ENCODE data around the gene SPINK4. TPM values are rescaled to one million over a fixed set of nuclear protein-coding genes. Genes with fewer than 3 reads are reported as not detected.
A peak's percentile ranks its signal among the peaks of the same experiment; 100 is the strongest.

Gene SPINK4
- total and polyA plus RNA-seq, 10 donors, result 0.67 TPM; not detected in 9

DNA sequence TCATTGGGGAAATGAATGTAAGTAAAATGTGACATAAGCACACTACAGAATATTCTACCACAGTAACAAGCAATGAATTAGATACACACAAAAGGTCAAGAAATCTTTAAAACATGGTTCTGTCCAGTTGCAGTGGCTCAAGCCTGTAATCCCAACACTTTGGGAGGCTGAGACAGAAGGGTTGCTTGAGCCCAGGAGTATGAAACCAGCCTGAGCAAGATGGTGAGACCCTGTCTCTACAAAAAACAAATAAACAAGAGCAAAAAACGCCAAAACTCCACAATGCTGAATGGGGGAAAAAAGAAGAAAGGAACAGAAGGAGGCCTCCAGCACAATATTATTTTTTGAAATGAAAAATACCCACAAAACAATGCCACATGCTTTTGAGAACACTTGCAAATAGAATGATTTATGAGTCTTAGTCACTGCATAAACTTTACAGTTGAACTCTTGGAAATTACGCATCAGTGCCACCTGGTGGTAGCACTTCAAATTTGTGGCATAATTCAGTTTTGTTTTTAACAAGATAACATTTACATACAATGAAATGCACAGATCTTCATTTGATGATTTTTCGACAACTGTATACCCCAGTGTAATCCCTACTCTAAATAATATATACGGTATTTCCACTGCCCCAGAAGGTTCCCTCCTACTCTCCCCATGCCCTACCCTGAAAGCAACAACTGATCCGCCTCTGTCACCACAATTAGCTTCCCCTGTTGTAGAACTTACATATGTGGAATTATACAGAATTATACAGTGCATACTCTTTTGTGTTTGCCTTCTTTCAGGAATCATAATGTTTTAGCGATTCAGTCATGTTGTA lies 14.4 kb upstream of the SPINK4 start:
- intact Hi-C loops (cut with DNase I; ENCODE audit: low total_unique reads), result loop anchor here (2.0 to 10.0 kb wide), 2 partner anchors 51 to 143 kb away; no protein-coding TSS in a partner anchor
- no peak for TF ChIP-seq POLR2A (IDR thresholded peaks at IDR 0.05)
- TF ChIP-seq, protein P1, sequence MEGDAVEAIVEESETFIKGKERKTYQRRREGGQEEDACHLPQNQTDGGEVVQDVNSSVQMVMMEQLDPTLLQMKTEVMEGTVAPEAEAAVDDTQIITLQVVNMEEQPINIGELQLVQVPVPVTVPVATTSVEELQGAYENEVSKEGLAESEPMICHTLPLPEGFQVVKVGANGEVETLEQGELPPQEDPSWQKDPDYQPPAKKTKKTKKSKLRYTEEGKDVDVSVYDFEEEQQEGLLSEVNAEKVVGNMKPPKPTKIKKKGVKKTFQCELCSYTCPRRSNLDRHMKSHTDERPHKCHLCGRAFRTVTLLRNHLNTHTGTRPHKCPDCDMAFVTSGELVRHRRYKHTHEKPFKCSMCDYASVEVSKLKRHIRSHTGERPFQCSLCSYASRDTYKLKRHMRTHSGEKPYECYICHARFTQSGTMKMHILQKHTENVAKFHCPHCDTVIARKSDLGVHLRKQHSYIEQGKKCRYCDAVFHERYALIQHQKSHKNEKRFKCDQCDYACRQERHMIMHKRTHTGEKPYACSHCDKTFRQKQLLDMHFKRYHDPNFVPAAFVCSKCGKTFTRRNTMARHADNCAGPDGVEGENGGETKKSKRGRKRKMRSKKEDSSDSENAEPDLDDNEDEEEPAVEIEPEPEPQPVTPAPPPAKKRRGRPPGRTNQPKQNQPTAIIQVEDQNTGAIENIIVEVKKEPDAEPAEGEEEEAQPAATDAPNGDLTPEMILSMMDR (IDR thresholded peaks at IDR 0.05 in 8 of 11, conservative IDR thresholded peaks at IDR 0.05 in 3 of 11), result peak; percentile 49 to 89 (median 81)
- no peak for DNase-seq
- Histone ChIP-seq H3K9me3 (no peaks in the 10 kb centered on the region), H3K4me1 (peaks cover 16 to 49% (median 39%) of the 10 kb centered on the region in 6 donors), H3K4me3 (no peak overlapping the region), H3K27ac (peak overlapping the region in 6 of 8 donors; percentile 2 to 87 (median 80)), H3K36me3 (no peaks in the 10 kb centered on the region), H3K27me3 (replicated peaks in 1 of 7) (no peaks in the 10 kb centered on the region)
- WGBS, 5 donors, result 15 to 29% (median 20%) methylated on average over 6 of the region's 6 CpGs

DNA sequence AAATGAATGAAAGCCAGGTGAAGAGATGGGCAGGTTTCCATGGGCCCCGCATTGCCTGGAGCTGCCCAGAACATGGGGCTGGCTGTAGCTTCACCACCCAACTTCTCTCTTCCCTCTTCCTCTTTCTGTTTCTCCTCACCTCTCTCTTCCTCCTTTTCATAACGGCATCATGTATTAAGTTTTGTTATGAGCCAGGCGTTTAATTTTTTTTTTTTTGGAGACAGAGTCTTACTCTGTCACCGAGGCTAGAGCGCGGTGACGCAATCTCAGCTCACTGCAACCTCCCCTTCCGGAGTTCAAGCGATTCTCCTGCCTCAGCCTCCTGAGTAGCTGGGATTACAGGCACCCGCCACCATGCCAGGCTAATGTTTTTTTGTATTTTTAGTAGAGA lies 13.0 kb upstream of the SPINK4 start:
- Histone ChIP-seq H3K9me3 (no peaks in the 10 kb centered on the region), H3K27ac (peak overlapping the region; percentile 16 to 87 (median 80)), H3K27me3 (replicated peaks in 1 of 7) (no peaks in the 10 kb centered on the region), H3K4me1 (peaks cover 7 to 34% (median 25%) of the 10 kb centered on the region in 6 donors), H3K36me3 (no peaks in the 10 kb centered on the region), H3K4me3 (peak overlapping the region in 1 of 8 donors; percentile 31)
- no peak for TF ChIP-seq POLR2A (IDR thresholded peaks at IDR 0.05)
- peak in 1 of 3 donors; percentile 21 for TF ChIP-seq POLR2AphosphoS5 (IDR thresholded peaks at IDR 0.05)
- TF ChIP-seq, protein P1 (IDR thresholded peaks at IDR 0.05 in 8 of 11, conservative IDR thresholded peaks at IDR 0.05 in 3 of 11), result no peak
- WGBS, 5 donors, result 35 to 55% (median 43%) methylated on average over 10 of the region's 10 CpGs
- intact Hi-C loops (cut with DNase I; ENCODE audit: low total_unique reads), result loop anchor here (10.0 kb wide), 1 partner anchor 52 kb away; no protein-coding TSS in a partner anchor
- DNase-seq, result peak; percentile 88

DNA sequence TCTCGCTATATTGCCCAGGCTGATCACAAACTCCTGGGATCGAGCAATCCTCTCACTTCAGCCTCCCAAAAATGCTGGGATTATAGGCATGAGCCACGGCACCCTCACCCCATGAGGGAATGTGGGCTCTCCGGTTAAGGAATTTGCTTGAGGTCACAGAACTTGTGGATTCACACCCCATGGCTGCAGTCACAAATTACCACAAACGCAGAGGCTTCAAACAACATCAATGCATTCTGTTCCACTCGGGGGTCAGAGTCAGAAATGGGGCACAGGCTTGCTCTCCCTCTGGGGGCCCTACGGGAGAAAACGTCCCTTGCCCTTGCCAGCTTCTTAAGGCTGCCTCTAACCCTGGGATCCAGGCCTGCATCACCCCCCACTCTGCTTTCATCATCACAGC lies 12.2 kb upstream of the SPINK4 start:
- peak overlapping the region in 5 of 8 donors; percentile 80 to 87 (median 81) for H3K27ac ChIP-seq
- no peak for DNase-seq

More for the DNA sequence above, 12.2 kb upstream of the SPINK4 start:
- WGBS, 5 donors, result 70 to 94% (median 87%) methylated on average over 7 to 8 of the region's 8 CpGs
- intact Hi-C loops (cut with DNase I; ENCODE audit: low total_unique reads), result loop anchor here (10.0 kb wide), 1 partner anchor 53 kb away; no protein-coding TSS in a partner anchor
- Histone ChIP-seq H3K36me3 (no peaks in the 10 kb centered on the region), H3K4me1 (peaks cover 7 to 31% (median 21%) of the 10 kb centered on the region in 6 donors), H3K4me3 (peak overlapping the region in 1 of 8 donors; percentile 24), H3K27me3 (replicated peaks in 1 of 7) (no peaks in the 10 kb centered on the region), H3K9me3 (no peaks in the 10 kb centered on the region)
- TF ChIP-seq, protein P1 (IDR thresholded peaks at IDR 0.05 in 8 of 11, conservative IDR thresholded peaks at IDR 0.05 in 3 of 11), result no peak
- no peak for TF ChIP-seq POLR2A (IDR thresholded peaks at IDR 0.05)
- no peak for TF ChIP-seq POLR2AphosphoS5 (IDR thresholded peaks at IDR 0.05)
